IMR-90 (cell line): ENCODE measurements around the gene CELA3A. TPM values are rescaled to one million over a fixed set of nuclear protein-coding genes. Genes with fewer than 3 reads are reported as not detected.

Source experiments
- ATAC-seq: fragments of 200-7000 bp; cut with Tn5 transposase; 2 replicates; pipeline ENCODE4 v1.9.1; 2020; ENCODE audit warnings: low read depth, mild to moderate bottlenecking, moderate library complexity
- BruUV-seq: library from RNA; stranded (reverse); fragments of 400-500 nt; replicated peaks from 2 replicates; lab custom pipeline; 2021; lab: Mats Ljungman, UMichigan
- CTCF ChIA-PET: fragments of 300-600 bp; formaldehyde crosslinking; extraction: SDS; loops from one replicate; lab custom pipeline; 2021; ENCODE audit warnings: antibody characterized with exemption; lab: Yijun Ruan, JAX
- POLR2A ChIA-PET: fragments of 300-600 bp; sonication (Branson Sonifier 250); formaldehyde crosslinking; loops from one replicate; lab custom pipeline; 2022; ENCODE audit warnings: antibody characterized with exemption; ENCODE audit not compliant: unreplicated experiment; lab: Charles Lee
- DNase-seq: peaks from one replicate; pipeline ENCODE4 v3.0.0; 2013
- H2AFZ ChIP-seq: replicated peaks from 2 replicates; pipeline ENCODE3; 2013; ENCODE audit warnings: low read length, mild to moderate bottlenecking; ENCODE audit not compliant: poor library complexity
- H2AK5ac ChIP-seq: 2 replicates; pipeline ENCODE4 v1.6.1; 2013; ENCODE audit warnings: low read depth, low read length, inconsistent platforms
- H2AK9ac ChIP-seq: replicated peaks from 2 replicates; pipeline ENCODE3; 2013; ENCODE audit warnings: mild to moderate bottlenecking, low read depth, low read length, moderate library complexity; ENCODE audit not compliant: poor library complexity
- H2BK120ac ChIP-seq: 2 replicates; pipeline ENCODE4 v1.6.1; 2013; ENCODE audit warnings: low read depth, low read length, inconsistent platforms
- H2BK15ac ChIP-seq: 3 replicates; pipeline ENCODE4 v1.6.1; 2013; ENCODE audit warnings: low read depth, low read length, inconsistent platforms
- H2BK20ac ChIP-seq: 2 replicates; pipeline ENCODE4 v1.6.1; 2013; ENCODE audit warnings: low read depth, mild to moderate bottlenecking, inconsistent platforms, low read length, moderate library complexity
- H2BK5ac ChIP-seq: 2 replicates; pipeline ENCODE4 v1.6.1; 2013; ENCODE audit warnings: mild to moderate bottlenecking, low read depth, low read length, inconsistent platforms; ENCODE audit not compliant: poor library complexity, severe bottlenecking
- H3K14ac ChIP-seq: replicated peaks from 2 replicates; pipeline ENCODE4 v1.6.1; 2013; ENCODE audit warnings: low read depth, low read length, inconsistent platforms
- H3K18ac ChIP-seq: 2 replicates; pipeline ENCODE4 v1.6.1; 2013; ENCODE audit warnings: low read depth, low read length, control low read depth
- H3K23ac ChIP-seq: 2 replicates; pipeline ENCODE4 v1.6.1; 2013; ENCODE audit warnings: low read depth, low read length, inconsistent platforms
- H3K27ac ChIP-seq: 2 replicates; pipeline ENCODE4 v1.5.1; 2013; ENCODE audit warnings: mild to moderate bottlenecking, control low read depth, low read length; ENCODE audit not compliant: insufficient read depth
- H3K27me3 ChIP-seq: 2 replicates; pipeline ENCODE4 v1.6.1; 2013; ENCODE audit warnings: low read length; ENCODE audit not compliant: control insufficient read depth, insufficient read depth
- H3K36me3 ChIP-seq: 2 replicates; pipeline ENCODE4 v1.6.1; 2013; ENCODE audit warnings: low read length, mixed read lengths; ENCODE audit not compliant: control insufficient read depth, insufficient read depth
- H3K4ac ChIP-seq: 2 replicates; pipeline ENCODE4 v1.6.1; 2013; ENCODE audit warnings: low read depth, low read length, inconsistent platforms
- H3K4me1 ChIP-seq: 2 replicates; pipeline ENCODE4 v1.6.1; 2013; ENCODE audit warnings: low read length, mixed read lengths; ENCODE audit not compliant: control insufficient read depth, insufficient read depth
- H3K4me2 ChIP-seq: 2 replicates; pipeline ENCODE4 v1.6.1; 2013; ENCODE audit warnings: low read depth, mild to moderate bottlenecking, control low read depth, low read length, moderate library complexity
- H3K4me3 ChIP-seq: 2 replicates; pipeline ENCODE4 v1.5.1; 2013; ENCODE audit warnings: low read depth, mild to moderate bottlenecking, control low read depth, low read length, moderate library complexity; ENCODE audit not compliant: insufficient read depth
- H3K56ac ChIP-seq: 2 replicates; pipeline ENCODE4 v1.6.1; 2013; ENCODE audit warnings: low read length, inconsistent platforms; ENCODE audit not compliant: insufficient read depth; ENCODE audit errors: extremely low read depth
- H3K79me1 ChIP-seq, 2 experiments: 2 replicates each; pipeline ENCODE4 v1.6.1; 2013; ENCODE audit warnings: low read length in 2 of 2, inconsistent platforms in 1 of 2, low read depth in 1 of 2
- H3K9ac ChIP-seq: 2 replicates; pipeline ENCODE4 v1.6.1; 2013; ENCODE audit warnings: low read depth, low read length, control low read depth
- H3K9me1 ChIP-seq: 2 replicates; pipeline ENCODE4 v1.6.1; 2013; ENCODE audit warnings: low read length, inconsistent platforms; ENCODE audit not compliant: insufficient read depth
- H3K9me3 ChIP-seq: 2 replicates; pipeline ENCODE4 v1.6.1; 2013; ENCODE audit warnings: low read length; ENCODE audit not compliant: control insufficient read depth, insufficient read depth
- H4K20me1 ChIP-seq: 2 replicates; pipeline ENCODE4 v1.6.1; 2013; ENCODE audit warnings: low read length, inconsistent platforms; ENCODE audit not compliant: insufficient read depth
- H4K5ac ChIP-seq: 2 replicates; pipeline ENCODE4 v1.6.1; 2013; ENCODE audit warnings: mild to moderate bottlenecking, low read depth, low read length, control low read depth
- H4K8ac ChIP-seq, 2 experiments: 2 replicates each; pipeline ENCODE4 v1.6.1; 2013; ENCODE audit warnings: low read depth in 2 of 2, low read length in 2 of 2, control low read depth in 1 of 2, inconsistent platforms in 1 of 2
- H4K91ac ChIP-seq: 2 replicates; pipeline ENCODE4 v1.6.1; 2013; ENCODE audit warnings: low read depth, low read length, inconsistent platforms; ENCODE audit not compliant: insufficient read depth
- BHLHE40 ChIP-seq: fragments of 150-350 bp; IDR thresholded peaks from 2 replicates; pipeline ENCODE4 v1.6.1; 2016; ENCODE audit warnings: mild to moderate bottlenecking, low read depth, low read length
- FOS ChIP-seq: fragments of 150-350 bp; IDR thresholded peaks from 2 replicates; pipeline ENCODE4 v1.6.1; 2016; ENCODE audit warnings: low read depth, low read length
- MAZ ChIP-seq: IDR thresholded peaks from 2 replicates; pipeline ENCODE4 v1.6.1; 2012; ENCODE audit warnings: low read depth, mild to moderate bottlenecking, low read length, improper control_type of control experiment, moderate library complexity, borderline replicate concordance
- MXI1 ChIP-seq: IDR thresholded peaks from 2 replicates; pipeline ENCODE4 v1.6.1; 2012; ENCODE audit warnings: low read depth, mild to moderate bottlenecking, low read length, moderate library complexity, borderline replicate concordance
- POLR2A ChIP-seq: IDR thresholded peaks from 2 replicates; pipeline ENCODE4 v1.6.1; 2012; ENCODE audit warnings: mild to moderate bottlenecking, low read depth, low read length
- SMC3 ChIP-seq: fragments of 150-350 bp; IDR thresholded peaks from 2 replicates; pipeline ENCODE4 v1.6.1; 2016; ENCODE audit warnings: low read depth, mild to moderate bottlenecking, antibody characterized with exemption, low read length, moderate library complexity
- WGBS, 2 experiments: methylation state at CpG; one replicate each; pipeline versions ENCODE4 v1.1.5 to v1.1.7; 2013; ENCODE audit warnings: missing lambda C conversion rate in 2 of 2; ENCODE audit not compliant: insufficient read length in 1 of 2; ENCODE audit errors: extremely low coverage in 2 of 2; 5-methylcytosine and 5-hydroxymethylcytosine counted together
- dilution Hi-C: fragments of 300-500 bp; cut with HindIII; formaldehyde crosslinking; loops from one replicate; pipeline ENCODE4 v1.14.3; 2018; ENCODE audit warnings: low sequenced_read_pairs; ENCODE audit not compliant: unreplicated experiment
- in situ Hi-C: fragments of 300-500 bp; cut with MboI; formaldehyde crosslinking; loops from 3 replicates; pipeline ENCODE4 v1.14.3; 2019; ENCODE audit warnings: low sequenced_read_pairs, inconsistent platforms, mixed read lengths
- intact Hi-C: fragments of 100-400 bp; cut with micrococcal nuclease; formaldehyde crosslinking; loops from 2 replicates; pipeline ENCODE4 v1.10.0; 2022
- polyA plus RNA-seq, 3 experiments: library from polyadenylated mRNA; depleted of rRNA; stranded (reverse); fragments of >200 nt; gene quantifications; 2 replicates each; pipeline ENCODE4 v1.2.3, GENCODE V29; 2012; ENCODE audit warnings: low replicate concordance in 1 of 3
- total RNA-seq: library from RNA; depleted of rRNA; stranded (reverse); fragments of >200 nt; gene quantifications from 2 replicates; pipeline ENCODE4 v1.2.3, GENCODE V29; 2012
- TF ChIP-seq, protein P1 (sequence below): fragments of 150-350 bp; IDR thresholded peaks from 2 replicates; pipeline ENCODE4 v1.6.1; 2017; ENCODE audit warnings: mild to moderate bottlenecking, antibody characterized with exemption, low read length, low read depth

The CELA3A gene
- total and polyA plus RNA-seq, 2 of the 4 experiments (the other 2 are of a cell fraction), result not detected

DNA sequence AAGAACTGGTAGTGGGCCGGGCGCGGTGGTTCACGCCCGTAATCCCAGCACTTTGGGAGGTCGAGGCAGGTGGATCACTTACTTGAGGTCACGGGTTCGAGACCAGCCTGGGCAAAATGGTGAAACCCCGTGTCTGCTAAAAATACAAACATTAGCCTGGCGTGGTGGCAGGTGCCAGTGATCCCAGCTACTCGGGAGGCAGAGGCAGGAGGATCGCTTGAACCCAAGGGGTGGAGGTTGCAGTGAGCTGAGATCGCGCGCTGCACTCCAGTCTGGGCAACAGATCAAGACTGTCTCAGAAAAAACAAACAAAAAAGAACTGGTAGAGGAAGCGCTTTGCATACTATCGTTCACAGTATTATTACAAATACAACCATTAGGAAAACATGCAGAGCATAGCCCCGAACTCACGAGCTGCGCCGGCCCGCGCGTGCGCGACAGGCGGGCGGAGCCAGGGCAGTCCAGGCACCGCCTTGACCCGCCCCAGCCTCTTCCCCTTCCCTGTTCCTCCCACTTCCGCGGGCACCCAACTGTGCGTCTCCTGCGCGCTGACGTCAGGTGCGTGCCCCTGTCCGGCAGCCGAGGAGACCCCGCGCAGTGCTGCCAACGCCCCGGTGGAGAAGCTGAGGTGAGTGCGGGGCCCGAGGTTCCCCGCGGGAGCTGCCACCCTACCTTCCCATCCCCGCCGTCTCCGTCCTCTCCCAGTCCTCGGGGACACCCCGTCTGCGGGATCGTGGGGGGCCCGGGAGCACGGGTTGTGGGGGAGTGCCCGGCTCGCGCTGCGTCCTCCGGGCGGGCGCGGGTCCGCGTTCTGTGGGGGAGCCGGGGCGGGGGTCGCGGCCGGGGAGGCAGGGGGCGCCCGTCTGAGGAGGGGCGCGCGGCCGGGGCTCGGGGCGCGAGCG lies 50.9 kb downstream of the CELA3A start, which contains the start of gene CDC42:
Gene CDC42, plus strand, starts transcription at position 595 of the 902 bp plus-strand sequence. CDS start 25,770 bp downstream, outside the sequence.
- in situ Hi-C loops, result no loop called here
- Histone ChIP-seq H2BK20ac (no peak within 1 kb of the TSS; the same call in 1 of the 2 replicates), H4K20me1 (peaks cover 41% of the 10 kb centered on the region), H2BK120ac (0 out of 2 replicates have a peak within 1 kb of the TSS, but pooled peaks have one; percentile 28), H3K9ac (peak within 1 kb of the TSS; percentile 100), H3K23ac (peak within 1 kb of the TSS; percentile 90), H3K18ac (peak within 1 kb of the TSS; percentile 72), H2BK15ac (no peak within 1 kb of the TSS), H3K4ac (peak within 1 kb of the TSS; percentile 89), H3K9me1 (no peaks in the 10 kb centered on the region; the same call in 1 of the 2 replicates), H4K8ac (peak within 1 kb of the TSS; percentile 63 to 95; a peak in 3 of 4 replicates), H3K36me3 (peaks cover 4% of the 10 kb centered on the region; the same call in 1 of the 2 replicates), H3K79me1 (peaks cover 5 to 9% of the 10 kb centered on the region in 2 experiments; a peak in 1 of 4 replicates), H2AK5ac (peak within 1 kb of the TSS; percentile 89), H3K27me3 (0 out of 2 replicates have a peak, but pooled peaks cover 2% of the 10 kb centered on the region), H3K27ac (peak within 1 kb of the TSS; percentile 98), H2BK5ac (peak within 1 kb of the TSS; percentile 93), H2AFZ (peak within 1 kb of the TSS; percentile 93), H3K4me1 (peaks cover 7% of the 10 kb centered on the region), H3K4me2 (peak within 1 kb of the TSS; percentile 79), H3K56ac (peak within 1 kb of the TSS; percentile 76; the same call in 1 of the 2 replicates), H2AK9ac (peak within 1 kb of the TSS; percentile 100), H3K4me3 (peak within 1 kb of the TSS; percentile 98), H3K14ac (peak within 1 kb of the TSS; percentile 94), H4K5ac (peak within 1 kb of the TSS; percentile 88), H3K9me3 (no peaks in the 10 kb centered on the region), H4K91ac (peak within 1 kb of the TSS; percentile 83)
- DNase-seq (peak; percentile 94), ATAC-seq (peak; percentile 96)
- no TSS peak for BruUV-seq
- TF ChIP-seq FOS (no peak), POLR2A (peak; percentile 97), SMC3 (no peak), MAZ (peak; percentile 71; the same call in 1 of the 2 replicates), BHLHE40 (0 out of 2 replicates have a peak, but pooled peaks have one; percentile 2), MXI1 (peak; percentile 52; the same call in 1 of the 2 replicates)
- TF ChIP-seq, protein P1, sequence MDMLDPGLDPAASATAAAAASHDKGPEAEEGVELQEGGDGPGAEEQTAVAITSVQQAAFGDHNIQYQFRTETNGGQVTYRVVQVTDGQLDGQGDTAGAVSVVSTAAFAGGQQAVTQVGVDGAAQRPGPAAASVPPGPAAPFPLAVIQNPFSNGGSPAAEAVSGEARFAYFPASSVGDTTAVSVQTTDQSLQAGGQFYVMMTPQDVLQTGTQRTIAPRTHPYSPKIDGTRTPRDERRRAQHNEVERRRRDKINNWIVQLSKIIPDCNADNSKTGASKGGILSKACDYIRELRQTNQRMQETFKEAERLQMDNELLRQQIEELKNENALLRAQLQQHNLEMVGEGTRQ, result peak; percentile 34
- POLR2A ChIA-PET, result no interaction called here
- intact Hi-C loops, result loop anchor here (5.0 kb wide), 1 partner anchor 35 kb away; no protein-coding TSS in a partner anchor
- CTCF ChIA-PET, result no interaction called here
- dilution Hi-C loops, result no loop called here
- WGBS, 2 experiments, result 37% methylated on average over 23 of the region's 81 CpGs; no CpG with 5 or more reads in 1 of the 2 experiments
